CD4-positive, alpha-beta T cell treated with Interleukin-2 at 100 ng/mL for 4 hours (primary cell): ENCODE results near the gene ATRNL1.

Experiments used
- DNase-seq: peaks from one replicate; pipeline ENCODE4 v3.0.0-alpha.2; 2020; ENCODE audit warnings: low spot score

Gene ATRNL1

GRCh38 chr10:115982076-115982475 lies 888.9 kb downstream of the ATRNL1 start:
- no peak for DNase-seq

- DNase-seq = no peak
Observed at GRCh38 chr10:115982526-115982925, 889.4 kb downstream of the ATRNL1 start.

- no peak for DNase-seq
Observed at GRCh38 chr10:115985786-115986185, 892.6 kb downstream of the ATRNL1 start.

GRCh38 chr10:115988380-115988779 lies 895.2 kb downstream of the ATRNL1 start:
- DNase-seq = no peak

- no peak for DNase-seq
Observed at GRCh38 chr10:115989621-115990020, 896.5 kb downstream of the ATRNL1 start.

GRCh38 chr10:115992236-115992986 lies 899.2 kb downstream of the ATRNL1 start:
- DNase-seq = no peak

- DNase-seq = no peak
Observed at GRCh38 chr10:115996031-115996430, 902.9 kb downstream of the ATRNL1 start.

- DNase-seq = no peak
Observed at GRCh38 chr10:115998301-115998700, 905.1 kb downstream of the ATRNL1 start.
